H1 (cell line): Measurements from ENCODE around the gene RAMP2. TPM values are rescaled to one million over a fixed set of nuclear protein-coding genes. Genes with fewer than 3 reads are reported as not detected.

Source experiments
- ASH2L ChIP-seq: fragments of 200-600, 300-600 bp; sonication (generic); IDR thresholded peaks from one replicate; pipeline ENCODE4 v1.7.1; 2017; ENCODE audit warnings: low read length
- BCL11A ChIP-seq, 2 experiments: IDR thresholded peaks; one replicate each; pipeline ENCODE4 v1.6.1; 2011; ENCODE audit warnings: low read depth in 2 of 2, low read length in 2 of 2, mild to moderate bottlenecking in 2 of 2
- CBX5 ChIP-seq: fragments of 300-800, 300-1000 bp; sonication (generic); IDR thresholded peaks from 2 replicates; pipeline ENCODE4 v1.7.1; 2016; ENCODE audit warnings: antibody characterized with exemption, low read length, low read depth
- CHD7 ChIP-seq: fragments of 300-600 bp; sonication (generic); IDR thresholded peaks from 2 replicates; pipeline ENCODE4 v1.7.1; 2012; ENCODE audit warnings: low read length, moderate library complexity, mild to moderate bottlenecking, inconsistent platforms; ENCODE audit not compliant: insufficient replicate concordance
- EZH2 ChIP-seq: fragments of 200-600 bp; sonication (generic); IDR thresholded peaks from 2 replicates; pipeline ENCODE4 v1.7.1; 2012; ENCODE audit warnings: low read depth, mild to moderate bottlenecking, moderate library complexity, low read length, inconsistent platforms; ENCODE audit not compliant: severe bottlenecking
- GTF2F1 ChIP-seq: IDR thresholded peaks from 2 replicates; pipeline ENCODE4 v1.6.1; 2012; ENCODE audit warnings: low read depth, low read length, improper control_type of control experiment, borderline replicate concordance
- RBBP5 ChIP-seq: IDR thresholded peaks from 2 replicates; pipeline ENCODE4 v1.7.1; 2012; ENCODE audit warnings: low read depth, mild to moderate bottlenecking, inconsistent platforms, low read length, moderate library complexity, borderline replicate concordance
- SRF ChIP-seq: IDR thresholded peaks from 2 replicates; pipeline ENCODE4 v1.6.1; 2011; ENCODE audit warnings: mild to moderate bottlenecking, low read depth, low read length, moderate library complexity
- polyA plus RNA-seq, 7 experiments: library from polyadenylated mRNA; depleted of rRNA in 3 of 7; stranded (reverse) in 5 of 7; unstranded in 2 of 7; fragments of >200 nt in 5 of 7; fragments of 200-250 nt in 2 of 7; gene quantifications; 1 replicate in 5 of 7; 2 replicates in 1 of 7; 4 replicates in 1 of 7; pipeline versions ENCODE4 v1.2.1 to v1.2.3, GENCODE V29; 2011 to 2013; ENCODE audit warnings: missing spikeins in 2 of 7, mixed read lengths in 2 of 7
- total RNA-seq: library from RNA; stranded (reverse); fragmentation: NEBNext Ultra II Directional; extraction: Animal tissue kit (Norgen Biotek cat#: 25700); gene quantifications from 2 replicates; pipeline ENCODE4 v1.2.1, GENCODE V29; 2021

Gene RAMP2
- total and polyA plus RNA-seq, 2 of the 8 experiments (the other 6 are each of a cell fraction or from before 2014, with no cell fraction given): 13.4 to 41.7 TPM

- TF ChIP-seq CHD7 (no peak), GTF2F1 (0 out of 2 replicates have a peak, but pooled peaks have one; percentile 47), BCL11A (IDR thresholded peaks at IDR 0.05; ENCODE audit: low read depth in 2 of 2, low read length in 2 of 2) (no peak), ASH2L (peak; percentile 81), SRF (no peak), RBBP5 (peak; percentile 82; the same call in 1 of the 2 replicates), CBX5 (no peak), EZH2 (no peak)
Measured at GRCh38 chr17:42798383-42799380, 37.7 kb downstream of the RAMP2 start, which contains the start of the genes CNTD1 and COA3 (continued).
